HG03342 (cell line): ENCODE measurements around the gene PRND.

Experiments
- ATAC-seq: cut with Tn5 transposase; IDR thresholded peaks from one replicate; pipeline ENCODE4 v1.9.1; 2021; ENCODE audit warnings: mild to moderate bottlenecking, moderate library complexity; ENCODE audit not compliant: unreplicated experiment

PRND gene

DNA sequence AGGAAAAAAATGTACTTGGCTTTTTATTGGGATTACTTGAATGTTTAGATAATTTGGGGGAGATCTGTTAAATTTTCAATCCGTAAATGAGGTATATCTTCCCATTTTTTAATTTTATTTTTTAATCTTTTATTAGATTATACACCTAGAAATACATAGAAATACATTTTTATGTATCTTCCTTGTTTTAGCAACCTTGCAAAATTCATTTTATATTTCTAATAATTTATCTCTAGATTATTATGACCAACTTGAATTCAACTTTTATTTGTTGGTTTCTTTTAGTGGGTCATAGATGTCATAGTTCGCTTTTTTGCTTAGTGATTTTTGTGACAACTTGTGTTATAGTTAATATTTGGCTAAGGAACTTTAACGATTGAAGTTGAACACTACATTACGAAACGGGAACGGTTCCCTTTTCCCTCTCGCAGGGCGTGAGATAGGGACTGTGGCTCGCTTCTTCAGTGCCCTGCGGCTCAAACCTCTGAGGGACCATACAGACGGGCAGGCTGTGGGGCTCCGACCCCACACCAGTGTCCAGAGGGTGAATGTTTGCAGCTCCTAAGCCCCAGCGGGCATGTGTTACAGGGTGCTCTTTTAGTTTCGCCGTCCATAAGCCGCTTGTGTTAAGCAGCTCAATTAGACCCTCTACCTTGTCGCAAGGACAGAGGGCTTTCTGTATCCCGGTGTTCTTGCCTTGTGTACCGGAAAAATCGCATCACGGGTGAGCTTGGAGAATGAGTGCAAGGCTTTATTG is 53.8 kb downstream of the PRND start:
- no peak for ATAC-seq

DNA sequence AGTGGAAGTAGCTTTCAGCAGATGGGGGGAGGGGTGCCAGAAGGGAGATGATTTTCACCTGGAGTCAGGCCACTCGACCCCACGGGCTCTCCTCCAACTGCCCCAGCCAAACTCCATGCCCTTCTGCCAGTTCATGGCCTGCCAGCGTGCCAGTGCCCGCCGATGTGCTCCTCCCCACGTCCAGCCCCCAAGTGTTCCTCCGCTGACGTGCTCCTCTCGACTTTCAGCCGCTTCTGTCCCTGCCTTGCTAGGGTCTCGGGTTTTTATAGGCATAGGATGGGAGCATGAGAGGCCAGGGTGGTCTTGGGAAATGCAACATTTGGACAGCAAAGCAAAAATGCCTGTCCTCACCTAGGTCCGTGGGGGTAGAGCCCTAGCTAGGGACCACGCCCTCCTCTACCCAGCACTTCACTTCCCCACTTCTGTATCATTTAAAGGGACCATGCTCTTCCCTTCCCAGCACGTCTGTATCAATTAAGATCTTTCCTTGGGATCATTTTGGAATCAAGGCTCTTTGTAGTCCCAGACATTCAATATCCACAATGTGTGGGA is 54.4 kb downstream of the PRND start:
- ATAC-seq = no peak
